ENCODE results near the gene SIGLEC7. TPM values are rescaled to one million over a fixed set of nuclear protein-coding genes. Genes with fewer than 3 reads are reported as not detected.

SIGLEC7 gene
- total RNA-seq, 2 donors from 2014 or later: not detected

GRCh38 chr19:51194527-51195315 lies 52.6 kb downstream of the SIGLEC7 start:
- DNase-seq (no peak), ATAC-seq (no peak)
- no peak overlapping the region for H3K4me3 ChIP-seq
- intact Hi-C loops (cut with DNase I): no loop called here
- H3K9me3 ChIP-seq: no peaks in the 10 kb centered on the region
- no peaks in the 10 kb centered on the region for H3K4me1 ChIP-seq
- no peaks in the 10 kb centered on the region for H3K36me3 ChIP-seq (replicated peaks in 1 of 2; ENCODE audit: insufficient read depth in 1 of 2, low read depth in 2 of 2)
- 37 to 46% methylated on average over 11 to 21 of the region's 21 CpGs for WGBS, 2 donors
- H3K27ac ChIP-seq: no peak overlapping the region
- TF ChIP-seq CTCF (IDR thresholded peaks at IDR 0.05) (no peak), POLR2A (IDR thresholded peaks at IDR 0.05) (no peak)
- H3K27me3 ChIP-seq: no peaks in the 10 kb centered on the region

DNA sequence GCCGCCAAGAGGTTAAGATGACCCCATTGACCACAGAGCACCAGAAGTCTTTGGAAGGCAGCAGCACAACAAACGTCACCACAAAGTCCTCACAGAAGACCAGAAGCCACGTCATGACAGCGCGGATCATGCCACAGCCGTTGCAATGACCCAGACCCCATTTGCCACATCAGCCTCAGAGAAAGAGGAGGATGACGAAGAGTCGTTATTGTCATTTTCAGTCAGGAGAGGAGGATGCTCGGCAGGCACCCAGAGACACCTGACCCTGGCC lies 53.1 kb downstream of the SIGLEC7 start:
- intact Hi-C loops (cut with DNase I): no loop called here
- 75% methylated on average over 7 to 9 of the region's 9 CpGs for WGBS, 2 donors

GRCh38 chr19:51195616-51196015 lies 53.5 kb downstream of the SIGLEC7 start:
- Histone ChIP-seq H3K27ac (no peak overlapping the region), H3K4me1 (no peaks in the 10 kb centered on the region), H3K4me3 (no peak overlapping the region), H3K36me3 (replicated peaks in 1 of 2; ENCODE audit: insufficient read depth in 1 of 2, low read depth in 2 of 2) (no peaks in the 10 kb centered on the region), H3K9me3 (no peaks in the 10 kb centered on the region), H3K27me3 (no peaks in the 10 kb centered on the region)
- DNase-seq (no peak), ATAC-seq (no peak)
- TF ChIP-seq POLR2A (IDR thresholded peaks at IDR 0.05) (no peak), CTCF (IDR thresholded peaks at IDR 0.05) (no peak)
- WGBS, 2 donors: 75 to 76% methylated on average over 5 to 10 of the region's 10 CpGs
- intact Hi-C loops (cut with DNase I): no loop called here

More for the DNA sequence above, 53.1 kb downstream of the SIGLEC7 start:
- no peaks in the 10 kb centered on the region for H3K4me1 ChIP-seq
- H3K27me3 ChIP-seq: no peaks in the 10 kb centered on the region
- H3K27ac ChIP-seq: no peak overlapping the region
- H3K4me3 ChIP-seq: no peak overlapping the region
- TF ChIP-seq CTCF (IDR thresholded peaks at IDR 0.05): no peak
- TF ChIP-seq POLR2A (IDR thresholded peaks at IDR 0.05): no peak
- H3K9me3 ChIP-seq: no peaks in the 10 kb centered on the region
- no peak for DNase-seq
- no peak for ATAC-seq
- H3K36me3 ChIP-seq (replicated peaks in 1 of 2; ENCODE audit: insufficient read depth in 1 of 2, low read depth in 2 of 2): no peaks in the 10 kb centered on the region

DNA sequence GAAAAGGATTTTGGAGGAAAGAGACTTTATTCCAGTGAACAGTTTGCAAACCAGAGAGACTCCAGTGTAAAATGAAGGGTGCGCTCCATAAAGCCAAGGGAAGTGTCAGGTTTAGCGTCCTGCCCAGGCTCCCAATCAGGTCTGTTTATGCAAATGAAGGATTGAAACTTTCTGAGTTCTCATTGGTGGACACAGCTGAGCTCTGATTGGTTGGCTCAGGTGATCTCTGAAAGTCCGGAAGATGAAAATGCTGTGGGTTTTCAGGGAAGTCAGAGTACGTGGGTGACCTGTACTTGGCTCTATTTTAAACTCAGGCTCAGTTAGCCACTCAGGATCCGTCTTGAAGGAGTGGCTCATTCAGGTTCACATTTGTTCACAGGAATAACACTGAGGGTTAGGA lies 54.1 kb downstream of the SIGLEC7 start:
- Histone ChIP-seq H3K4me1 (no peaks in the 10 kb centered on the region), H3K4me3 (no peak overlapping the region), H3K36me3 (replicated peaks in 1 of 2; ENCODE audit: insufficient read depth in 1 of 2, low read depth in 2 of 2) (no peaks in the 10 kb centered on the region), H3K27ac (no peak overlapping the region), H3K27me3 (no peaks in the 10 kb centered on the region), H3K9me3 (no peaks in the 10 kb centered on the region)
- ATAC-seq: no peak
- DNase-seq: no peak
- 65 to 67% methylated on average over 5 of the region's 5 CpGs for WGBS, 2 donors
- intact Hi-C loops (cut with DNase I): no loop called here
- TF ChIP-seq POLR2A (IDR thresholded peaks at IDR 0.05) (no peak), CTCF (IDR thresholded peaks at IDR 0.05) (no peak)

GRCh38 chr19:51198641-51199040 lies 56.5 kb downstream of the SIGLEC7 start:
- 50 to 63% methylated on average over 9 of the region's 9 CpGs for WGBS, 2 donors
- H3K4me1 ChIP-seq: no peaks in the 10 kb centered on the region
- H3K4me3 ChIP-seq: no peak overlapping the region
- H3K27me3 ChIP-seq: no peaks in the 10 kb centered on the region
- DNase-seq (no peak), ATAC-seq (no peak)
- no peak overlapping the region for H3K27ac ChIP-seq
- TF ChIP-seq POLR2A (IDR thresholded peaks at IDR 0.05) (no peak), CTCF (IDR thresholded peaks at IDR 0.05) (no peak)
- intact Hi-C loops (cut with DNase I): no loop called here
- H3K9me3 ChIP-seq: no peaks in the 10 kb centered on the region
- H3K36me3 ChIP-seq (replicated peaks in 1 of 2; ENCODE audit: insufficient read depth in 1 of 2, low read depth in 2 of 2): no peaks in the 10 kb centered on the region
